Measurements from ENCODE around the gene MT1H.
"Not testable (repeated sequence)": the region's sequence is repeated elsewhere in the genome, so short reads cannot be mapped to it uniquely, and the experiment has no call there.

MT1H gene

GRCh38 chr16:56669005-56669839 lies at the start of gene MT1H:
MT1H (plus strand) TSS chr16:56669814; CDS start chr16:56669885, 71 bp downstream.
- H3K27ac ChIP-seq, result no peak within 1 kb of the TSS
- no peak for TF ChIP-seq CTCF (conservative IDR thresholded peaks at IDR 0.05)
- TF ChIP-seq ZFX (IDR thresholded peaks at IDR 0.05), result no peak

GRCh38 chr16:56620339-56620897 lies 49.2 kb upstream of the MT1H start:
- TF ChIP-seq CTCF (conservative IDR thresholded peaks at IDR 0.05), result no peak
- TF ChIP-seq ZFX (IDR thresholded peaks at IDR 0.05), result no peak
- H3K27ac ChIP-seq, result no peak overlapping the region

- not testable (repeated sequence) for H3K27ac ChIP-seq
Observed at GRCh38 chr16:56621665-56622445, 47.8 kb upstream of the MT1H start.

GRCh38 chr16:56623184-56623583 lies 46.4 kb upstream of the MT1H start:
- H3K27ac ChIP-seq, result not testable (repeated sequence)

- no peak overlapping the region for H3K27ac ChIP-seq
- TF ChIP-seq CTCF (conservative IDR thresholded peaks at IDR 0.05) (no peak), ZFX (IDR thresholded peaks at IDR 0.05) (no peak)
Observed at GRCh38 chr16:56623637-56624036, 46.0 kb upstream of the MT1H start.

- TF ChIP-seq ZFX (IDR thresholded peaks at IDR 0.05) (no peak), CTCF (conservative IDR thresholded peaks at IDR 0.05) (no peak)
- no peak within 1 kb of the TSS for H3K27ac ChIP-seq
Observed at GRCh38 chr16:56625140-56625942, 44.3 kb upstream of the MT1H start, which contains the start of gene MT1E. MT1E (plus strand) TSS chr16:56625781; CDS start chr16:56625852, 71 bp downstream.

- TF ChIP-seq ZFX (IDR thresholded peaks at IDR 0.05), result no peak
- H3K27ac ChIP-seq, result no peak overlapping the region
Observed at GRCh38 chr16:56625943-56626654, 43.5 kb upstream of the MT1H start.

GRCh38 chr16:56626685-56627084 lies 42.9 kb upstream of the MT1H start:
- TF ChIP-seq ZFX (IDR thresholded peaks at IDR 0.05) (no peak), CTCF (conservative IDR thresholded peaks at IDR 0.05) (no peak)
- H3K27ac ChIP-seq, result no peak overlapping the region
